ENCODE data around the gene ADAMTS16.

ADAMTS16 gene

GRCh38 chr5:5289537-5289936 is 149.4 kb downstream of the ADAMTS16 start:
- no peak overlapping the region for H3K4me3 ChIP-seq (ENCODE audit: low read depth, low read length)
- TF ChIP-seq CTCF (conservative IDR thresholded peaks at IDR 0.05; ENCODE audit: low read depth, low read length) = no peak
- no peak for DNase-seq (ENCODE audit: low read depth)

- DNase-seq (ENCODE audit: low read depth) = no peak
- H3K4me3 ChIP-seq (ENCODE audit: low read depth, low read length) = no peak overlapping the region
- no peak for TF ChIP-seq CTCF (conservative IDR thresholded peaks at IDR 0.05; ENCODE audit: low read depth, low read length)
Observed at GRCh38 chr5:5290674-5291334, 150.7 kb downstream of the ADAMTS16 start.

- no peak for TF ChIP-seq CTCF (conservative IDR thresholded peaks at IDR 0.05; ENCODE audit: low read depth, low read length)
- peak; percentile 56 for DNase-seq (ENCODE audit: low read depth)
- H3K4me3 ChIP-seq (ENCODE audit: low read depth, low read length) = no peak overlapping the region
Observed at GRCh38 chr5:5291357-5291756, 151.2 kb downstream of the ADAMTS16 start.

GRCh38 chr5:5293029-5293428 is 152.9 kb downstream of the ADAMTS16 start:
- no peak overlapping the region for H3K4me3 ChIP-seq (ENCODE audit: low read depth, low read length)
- no peak for DNase-seq (ENCODE audit: low read depth)
- no peak for TF ChIP-seq CTCF (conservative IDR thresholded peaks at IDR 0.05; ENCODE audit: low read depth, low read length)

GRCh38 chr5:5294429-5294828 is 154.3 kb downstream of the ADAMTS16 start:
- no peak overlapping the region for H3K4me3 ChIP-seq (ENCODE audit: low read depth, low read length)
- no peak for DNase-seq (ENCODE audit: low read depth)
- no peak for TF ChIP-seq CTCF (conservative IDR thresholded peaks at IDR 0.05; ENCODE audit: low read depth, low read length)

- DNase-seq (ENCODE audit: low read depth) = no peak
- H3K4me3 ChIP-seq (ENCODE audit: low read depth, low read length) = no peak overlapping the region
- TF ChIP-seq CTCF (conservative IDR thresholded peaks at IDR 0.05; ENCODE audit: low read depth, low read length) = no peak
Observed at GRCh38 chr5:5295351-5295750, 155.2 kb downstream of the ADAMTS16 start.

- H3K4me3 ChIP-seq (ENCODE audit: low read depth, low read length) = no peak overlapping the region
- DNase-seq (ENCODE audit: low read depth) = no peak
- TF ChIP-seq CTCF (conservative IDR thresholded peaks at IDR 0.05; ENCODE audit: low read depth, low read length) = no peak
Observed at GRCh38 chr5:5296051-5296450, 155.9 kb downstream of the ADAMTS16 start.
